ENCODE results near the gene STAMBPL1.

DNA sequence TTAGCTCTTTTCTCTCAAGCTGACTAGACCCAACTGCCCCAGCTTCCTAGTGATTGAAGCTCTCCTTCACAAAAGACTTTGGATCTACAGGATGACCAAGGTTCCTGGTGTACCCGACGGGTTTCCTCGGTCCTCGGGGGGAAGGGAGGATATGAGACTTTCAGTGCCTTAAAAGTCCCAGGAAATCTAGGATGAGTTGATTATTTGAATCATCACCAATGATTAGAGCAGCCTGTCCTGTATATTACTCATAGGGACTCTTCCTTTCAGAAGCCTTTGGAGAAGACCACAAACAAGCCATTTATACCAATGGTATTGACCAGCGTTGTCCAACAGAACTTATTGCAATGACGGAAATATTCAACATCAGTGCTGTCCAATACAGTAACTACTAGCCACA is 78.7 kb downstream of the STAMBPL1 start:
- no peak for TF ChIP-seq POLR2AphosphoS5 (IDR thresholded peaks at IDR 0.05; ENCODE audit: low read depth, low read length)
- TF ChIP-seq, protein P1, sequence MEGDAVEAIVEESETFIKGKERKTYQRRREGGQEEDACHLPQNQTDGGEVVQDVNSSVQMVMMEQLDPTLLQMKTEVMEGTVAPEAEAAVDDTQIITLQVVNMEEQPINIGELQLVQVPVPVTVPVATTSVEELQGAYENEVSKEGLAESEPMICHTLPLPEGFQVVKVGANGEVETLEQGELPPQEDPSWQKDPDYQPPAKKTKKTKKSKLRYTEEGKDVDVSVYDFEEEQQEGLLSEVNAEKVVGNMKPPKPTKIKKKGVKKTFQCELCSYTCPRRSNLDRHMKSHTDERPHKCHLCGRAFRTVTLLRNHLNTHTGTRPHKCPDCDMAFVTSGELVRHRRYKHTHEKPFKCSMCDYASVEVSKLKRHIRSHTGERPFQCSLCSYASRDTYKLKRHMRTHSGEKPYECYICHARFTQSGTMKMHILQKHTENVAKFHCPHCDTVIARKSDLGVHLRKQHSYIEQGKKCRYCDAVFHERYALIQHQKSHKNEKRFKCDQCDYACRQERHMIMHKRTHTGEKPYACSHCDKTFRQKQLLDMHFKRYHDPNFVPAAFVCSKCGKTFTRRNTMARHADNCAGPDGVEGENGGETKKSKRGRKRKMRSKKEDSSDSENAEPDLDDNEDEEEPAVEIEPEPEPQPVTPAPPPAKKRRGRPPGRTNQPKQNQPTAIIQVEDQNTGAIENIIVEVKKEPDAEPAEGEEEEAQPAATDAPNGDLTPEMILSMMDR (IDR thresholded peaks at IDR 0.05) = no peak
